K562 (cell line): Measurements from ENCODE around the gene ARSI. TPM values are rescaled to one million over a fixed set of nuclear protein-coding genes. Genes with fewer than 3 reads are reported as not detected.

Experiments used
- CBX2 ChIP-seq: fragments of 200-600 bp; sonication (generic); IDR thresholded peaks from one replicate; pipeline ENCODE4 v1.6.1; 2012; ENCODE audit warnings: mild to moderate bottlenecking, low read length, inconsistent platforms; ENCODE audit not compliant: insufficient read depth, poor library complexity, severe bottlenecking
- CSDE1 ChIP-seq, 2 experiments: fragments of 450-650 bp; IDR thresholded peaks; 2 replicates each; pipeline ENCODE4 v1.6.1; 2016; ENCODE audit warnings: mild to moderate bottlenecking in 1 of 2
- E2F8 ChIP-seq: fragments of 450-650 bp; IDR thresholded peaks from 2 replicates; pipeline ENCODE4 v1.7.1; 2018; ENCODE audit warnings: mild to moderate bottlenecking, low read depth; ENCODE audit not compliant: partially characterized antibody
- MLLT1 ChIP-seq, 2 experiments: fragments of 450-650 bp; IDR thresholded peaks; 2 replicates each; pipeline ENCODE4 v1.6.1; 2016
- RAD21 ChIP-seq, 2 experiments: fragments of 250-450 bp in 1 of 2; fragments of 450-650 bp in 1 of 2; sonication (Bioruptor Pico) in 1 of 2; formaldehyde crosslinking in 1 of 2; IDR thresholded peaks in 1 of 2; conservative IDR thresholded peaks in 1 of 2; 2 replicates each; pipeline versions ENCODE4 v1.4.0 to v1.8.0; 2020 to 2022; ENCODE audit warnings: mild to moderate bottlenecking in 2 of 2, moderate library complexity in 1 of 2
- ZNF740 ChIP-seq, 3 experiments: fragments of 200-800 bp in 1 of 3; sonication (Bioruptor generic) in 1 of 3; sonication (generic) in 1 of 3; formaldehyde crosslinking in 1 of 3; IDR thresholded peaks; 2 replicates each; pipeline versions ENCODE4 v1.6.1 to v1.8.0; 2016 to 2022; ENCODE audit warnings: mild to moderate bottlenecking in 2 of 3, missing compliant biosample characterization in 2 of 3, missing genetic modification characterization in 2 of 3, missing genetic modification reagents in 1 of 3
- polyA plus RNA-seq, 8 experiments: library from polyadenylated mRNA; depleted of rRNA in 4 of 8; stranded (reverse) in 5 of 8; unstranded in 3 of 8; fragments of >200 nt; fragmentation: Nextera tagmentation in 2 of 8; fragmentation: Illumina TruSeq in 1 of 8; extraction: Ambion mirVana in 2 of 8; extraction: Trizol in 1 of 8; gene quantifications; 2 replicates each; pipeline versions ENCODE4 v1.2.1 to v1.2.3, GENCODE V29; 2011 to 2014; ENCODE audit warnings: inconsistent platforms in 1 of 8, missing spikeins in 1 of 8
- total RNA-seq, 7 experiments: library from RNA; depleted of rRNA in 6 of 7; stranded (reverse); fragments of >200 nt in 6 of 7; fragmentation: Illumina TruSeq in 2 of 7; extraction: Trizol in 2 of 7; gene quantifications; 2 replicates each; pipeline versions ENCODE4 v1.2.1 to v1.2.3, GENCODE V29; 2011 to 2021; ENCODE audit warnings: low replicate concordance in 1 of 7

The ARSI gene
- total and polyA plus RNA-seq, 9 of the 15 experiments (the other 6 are each of a cell fraction or from before 2014, with no cell fraction given), result 0.04 to 0.07 TPM; not detected in 7

GRCh38 chr5:150256410-150257064 lies 46.2 kb downstream of the ARSI start (continued):
- TF ChIP-seq ZNF740 (CRISPR knock-in tag; IDR thresholded peaks at IDR 0.05) (no peak), ZNF740 (tag; IDR thresholded peaks at IDR 0.05) (no peak), RAD21 (CRISPR knock-in tag; conservative IDR thresholded peaks at IDR 0.05 in 1 of 2, IDR thresholded peaks at IDR 0.05 in 1 of 2) (peak; percentile 35 to 58; a peak in 3 of 4 replicates), CSDE1 (IDR thresholded peaks at IDR 0.05) (no peak), MLLT1 (IDR thresholded peaks at IDR 0.05) (no peak), CBX2 (no peak), E2F8 (no peak)
